ENCODE results near the gene SHD. TPM values are rescaled to one million over a fixed set of nuclear protein-coding genes. Genes with fewer than 3 reads are reported as not detected.

Gene SHD
- total RNA-seq, 1 experiment from 2014 or later = 4.4 TPM

DNA sequence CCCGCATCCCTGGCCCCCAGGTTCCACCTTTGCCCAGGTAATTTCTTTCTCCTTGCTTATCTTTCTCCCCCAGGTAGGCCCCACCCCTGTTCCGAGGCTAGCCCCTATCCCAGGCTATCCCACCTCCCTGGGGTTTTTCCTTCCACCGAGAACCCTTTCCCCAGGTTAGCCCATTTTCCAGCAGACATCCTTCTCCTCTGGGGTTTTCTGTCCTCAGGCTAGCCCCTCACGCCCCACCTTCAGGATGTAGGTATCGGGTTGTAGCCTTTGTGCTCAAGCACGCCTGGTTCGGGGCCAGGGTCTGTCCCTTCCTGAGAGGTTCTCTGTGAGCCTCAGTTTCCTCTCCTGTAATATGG is 26.2 kb downstream of the SHD start:
- Histone ChIP-seq H3K79me1 (ENCODE audit: insufficient read depth, low read depth, low read length, poor library complexity, severe bottlenecking) (no peaks in the 10 kb centered on the region), H3K18ac (ENCODE audit: insufficient read length, low read depth, low read length) (no peak overlapping the region), H2BK120ac (ENCODE audit: low read depth, low read length, poor library complexity, severe bottlenecking) (no peak overlapping the region), H4K20me1 (ENCODE audit: control insufficient read depth, insufficient read depth, insufficient read length) (no peaks in the 10 kb centered on the region), H3K14ac (ENCODE audit: insufficient read depth, low read length) (no peak overlapping the region), H2BK12ac (ENCODE audit: insufficient read length, low read depth, low read length) (no peak overlapping the region), H3K9me3 (ENCODE audit: control insufficient read depth, low read depth, low read length) (no peaks in the 10 kb centered on the region), H3T11ph (ENCODE audit: low read length) (no peak overlapping the region), H3K27me3 (ENCODE audit: insufficient read depth, low read length) (no peaks in the 10 kb centered on the region), H4K5ac (ENCODE audit: insufficient read length, low read depth, low read length) (no peak overlapping the region), H3K56ac (ENCODE audit: insufficient read length, low read depth, low read length) (no peak overlapping the region), H2AK5ac (ENCODE audit: insufficient read length, low read length) (no peak overlapping the region), H2BK5ac (ENCODE audit: insufficient read length, low read length) (no peak overlapping the region), H4K8ac (replicated peaks; ENCODE audit: insufficient read length, low read depth, low read length) (no peak overlapping the region), H2AFZ (ENCODE audit: low read length) (no peak overlapping the region), H3K4me1 (ENCODE audit: insufficient read depth, low read length) (no peaks in the 10 kb centered on the region), H3K9ac (ENCODE audit: extremely low read depth, insufficient read length, low read length) (no peak overlapping the region), H3K23ac (ENCODE audit: insufficient read length, low read depth, low read length) (no peak overlapping the region), H3K79me2 (ENCODE audit: insufficient read depth, low read length) (no peaks in the 10 kb centered on the region), H2BK20ac (ENCODE audit: low read depth, low read length, poor library complexity, severe bottlenecking) (no peak overlapping the region), H4K91ac (ENCODE audit: insufficient read length, low read depth, low read length) (no peak overlapping the region), H3K27ac (ENCODE audit: insufficient read length, low read depth, low read length) (no peak overlapping the region), H3K4me2 (ENCODE audit: insufficient read depth, insufficient read length, low read length) (peak overlapping the region; percentile 5), H3K4ac (ENCODE audit: low read depth, low read length) (no peak overlapping the region), H2BK15ac (ENCODE audit: low read depth, low read length) (no peak overlapping the region), H3K23me2 (ENCODE audit: insufficient read length, low read depth, low read length, poor library complexity, severe bottlenecking) (no peaks in the 10 kb centered on the region)
- DNase-seq = no peak
- no peak overlapping the region for H3K27ac Mint-ChIP-seq
- H3K27me3 Mint-ChIP-seq (ENCODE audit: low read depth) = peaks cover 10% of the 10 kb centered on the region
- peaks cover 10 to 20% of the 10 kb centered on the region in 2 experiments for H3K4me1 Mint-ChIP-seq
- no CpG with 5 or more reads among the region's 7 CpGs for WGBS (ENCODE audit: extremely low coverage, insufficient read length, low lambda C conversion rate)
- peak overlapping the region; percentile 64 to 76 for H3K4me3 Mint-ChIP-seq
- TF ChIP-seq, protein P1, sequence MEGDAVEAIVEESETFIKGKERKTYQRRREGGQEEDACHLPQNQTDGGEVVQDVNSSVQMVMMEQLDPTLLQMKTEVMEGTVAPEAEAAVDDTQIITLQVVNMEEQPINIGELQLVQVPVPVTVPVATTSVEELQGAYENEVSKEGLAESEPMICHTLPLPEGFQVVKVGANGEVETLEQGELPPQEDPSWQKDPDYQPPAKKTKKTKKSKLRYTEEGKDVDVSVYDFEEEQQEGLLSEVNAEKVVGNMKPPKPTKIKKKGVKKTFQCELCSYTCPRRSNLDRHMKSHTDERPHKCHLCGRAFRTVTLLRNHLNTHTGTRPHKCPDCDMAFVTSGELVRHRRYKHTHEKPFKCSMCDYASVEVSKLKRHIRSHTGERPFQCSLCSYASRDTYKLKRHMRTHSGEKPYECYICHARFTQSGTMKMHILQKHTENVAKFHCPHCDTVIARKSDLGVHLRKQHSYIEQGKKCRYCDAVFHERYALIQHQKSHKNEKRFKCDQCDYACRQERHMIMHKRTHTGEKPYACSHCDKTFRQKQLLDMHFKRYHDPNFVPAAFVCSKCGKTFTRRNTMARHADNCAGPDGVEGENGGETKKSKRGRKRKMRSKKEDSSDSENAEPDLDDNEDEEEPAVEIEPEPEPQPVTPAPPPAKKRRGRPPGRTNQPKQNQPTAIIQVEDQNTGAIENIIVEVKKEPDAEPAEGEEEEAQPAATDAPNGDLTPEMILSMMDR (conservative IDR thresholded peaks at IDR 0.05) = no peak
- H3K9me3 Mint-ChIP-seq = no peaks in the 10 kb centered on the region; a peak in 2 of 5 replicates
- peaks cover 16 to 43% (median 36%) of the 10 kb centered on the region in 3 experiments; a peak in 6 of 7 replicates for H3K36me3 Mint-ChIP-seq (ENCODE audit: insufficient read depth in 1 of 3, low read depth in 3 of 3)

Measured in H9 (cell line).